Body of pancreas (tissue), 4 donors: ENCODE data around the gene SLC35F5. TPM values are rescaled to one million over a fixed set of nuclear protein-coding genes. Genes with fewer than 3 reads are reported as not detected.
A peak's percentile ranks its signal among the peaks of the same experiment; 100 is the strongest.

ENCODE experiments used
- ATAC-seq: fragments of 150-250 bp; one replicate; pipeline ENCODE4 v1.9.1; 2016
- DNase-seq, 4 donors: peaks; one replicate each; pipeline ENCODE4 v3.0.0-alpha.2; 2019
- H3K27ac ChIP-seq, 4 donors: fragments of 200-600 bp; sonication (generic); 1 replicate in 3 of 4; 2 replicates in 1 of 4; pipeline versions ENCODE4 v1.5.1 to v1.6.1; 2016 to 2019; ENCODE audit warnings: mild to moderate bottlenecking in 1 of 4, mixed read lengths in 1 of 4, moderate library complexity in 1 of 4
- H3K27me3 ChIP-seq, 2 donors: fragments of 200-600 bp; sonication (generic); one replicate each; pipeline ENCODE4 v1.6.0; 2016; ENCODE audit warnings: mild to moderate bottlenecking in 1 of 2
- H3K36me3 ChIP-seq, 2 donors: fragments of 200-600 bp; sonication (generic); replicated peaks in 1 of 2; 2 replicates each; pipeline ENCODE4 v1.5.1; 2016; ENCODE audit warnings: low read depth in 2 of 2; ENCODE audit not compliant: insufficient read depth in 1 of 2
- H3K4me1 ChIP-seq: fragments of 200-600 bp; sonication (generic); one replicate; pipeline ENCODE4 v1.6.0; 2016
- H3K4me3 ChIP-seq, 2 donors: fragments of 200-600 bp; sonication (generic); 1 replicate in 1 of 2; 2 replicates in 1 of 2; pipeline ENCODE4 v1.5.1; 2016 to 2019
- H3K9me3 ChIP-seq, 3 donors: fragments of 200-600 bp; sonication (generic); 1 replicate in 2 of 3; 2 replicates in 1 of 3; pipeline ENCODE4 v1.5.1; 2016
- CTCF ChIP-seq, 7 experiments: fragments of 450-650 bp in 4 of 7; fragments of 200-600 bp in 3 of 7; sonication (generic) in 3 of 7; IDR thresholded peaks; one replicate each; pipeline ENCODE4 v1.5.1; 2016 to 2019; ENCODE audit warnings: antibody characterized with exemption in 7 of 7
- POLR2A ChIP-seq, 3 donors: fragments of 450-650 bp; IDR thresholded peaks; one replicate each; pipeline ENCODE4 v1.6.1; 2016; ENCODE audit warnings: antibody characterized with exemption in 3 of 3, mild to moderate bottlenecking in 2 of 3
- WGBS, 2 donors: methylation state at CpG; one replicate each; pipeline ENCODE4 v1.1.5; 2017; 5-methylcytosine and 5-hydroxymethylcytosine counted together
- intact Hi-C: fragments of 100-400 bp; cut with DNase I; formaldehyde crosslinking; loops from one replicate; pipeline ENCODE4 v1.15.1; 2023
- total RNA-seq, 2 donors: library from RNA; depleted of rRNA; stranded (reverse); fragments of >200 nt; gene quantifications; one replicate each; pipeline ENCODE4 v1.1.0, GENCODE V29; 2016

SLC35F5 gene
- total RNA-seq, 2 donors from 2014 or later = 50.8 to 104 TPM

- peaks cover 8% of the 10 kb centered on the region for H3K4me1 ChIP-seq
- no peak for TF ChIP-seq CTCF (IDR thresholded peaks at IDR 0.05)
- TF ChIP-seq POLR2A (IDR thresholded peaks at IDR 0.05) = no peak
- WGBS, 2 donors = 33% methylated on average over 1 of the region's 1 CpG
- no peak overlapping the region for H3K27ac ChIP-seq
- no peak for ATAC-seq
- no peak overlapping the region for H3K4me3 ChIP-seq
- DNase-seq = no peak
- H3K36me3 ChIP-seq = no peaks in the 10 kb centered on the region
- intact Hi-C loops = no loop called here
- no peaks in the 10 kb centered on the region for H3K9me3 ChIP-seq
- H3K27me3 ChIP-seq = no peaks in the 10 kb centered on the region
Measured at GRCh38 chr2:113760400-113760799, 4.0 kb upstream of the SLC35F5 start.

- Histone ChIP-seq H3K9me3 (no peaks in the 10 kb centered on the region), H3K27me3 (no peaks in the 10 kb centered on the region), H3K4me1 (peaks cover 21% of the 10 kb centered on the region), H3K36me3 (no peaks in the 10 kb centered on the region), H3K4me3 (peak overlapping the region; percentile 22 to 87), H3K27ac (peak overlapping the region; percentile 90 to 96 (median 94))
- DNase-seq (peak; percentile 15 to 32 (median 18)), ATAC-seq (peak; percentile 11)
- 11 to 26% methylated on average over 17 of the region's 17 CpGs for WGBS, 2 donors
- intact Hi-C loops = no loop called here
- TF ChIP-seq POLR2A (IDR thresholded peaks at IDR 0.05) = no peak
- TF ChIP-seq CTCF (IDR thresholded peaks at IDR 0.05) = no peak
Measured at GRCh38 chr2:113757138-113757657, 756 bp upstream of the SLC35F5 start.

- Histone ChIP-seq H3K27me3 (no peaks in the 10 kb centered on the region), H3K9me3 (no peaks in the 10 kb centered on the region), H3K4me1 (peaks cover 21% of the 10 kb centered on the region), H3K4me3 (peak overlapping the region; percentile 78 to 87), H3K27ac (peak overlapping the region; percentile 90 to 96 (median 94)), H3K36me3 (no peaks in the 10 kb centered on the region)
- intact Hi-C loops = no loop called here
- TF ChIP-seq CTCF (IDR thresholded peaks at IDR 0.05) (no peak), POLR2A (IDR thresholded peaks at IDR 0.05) (no peak)
- WGBS, 2 donors = 0 to 1% methylated on average over 13 to 26 of the region's 26 CpGs
- peak; percentile 38 for ATAC-seq
- no peak for DNase-seq
Measured at GRCh38 chr2:113755835-113756354, 547 bp downstream of the SLC35F5 start.

- WGBS, 2 donors = 4 to 12% methylated on average over 15 of the region's 15 CpGs
- H3K4me3 ChIP-seq = peak overlapping the region in 1 of 2 donors; percentile 87
- intact Hi-C loops = no loop called here
- peak in 2 of 4 donors; percentile 8 to 11 for DNase-seq
- H3K9me3 ChIP-seq = no peaks in the 10 kb centered on the region
- peaks cover 21% of the 10 kb centered on the region for H3K4me1 ChIP-seq
- no peaks in the 10 kb centered on the region for H3K36me3 ChIP-seq
- TF ChIP-seq CTCF (IDR thresholded peaks at IDR 0.05) (no peak), POLR2A (IDR thresholded peaks at IDR 0.05) (no peak)
- peak overlapping the region; percentile 90 to 96 (median 94) for H3K27ac ChIP-seq
- no peak for ATAC-seq
- H3K27me3 ChIP-seq = no peaks in the 10 kb centered on the region
Measured at GRCh38 chr2:113755035-113755834, 1.2 kb downstream of the SLC35F5 start.
